ENCODE measurements around the gene EFL1. TPM values are rescaled to one million over a fixed set of nuclear protein-coding genes. Genes with fewer than 3 reads are reported as not detected.

The EFL1 gene
- total RNA-seq, 4 donors from 2014 or later = 12.9 to 25.1 (median 15.2) TPM

DNA sequence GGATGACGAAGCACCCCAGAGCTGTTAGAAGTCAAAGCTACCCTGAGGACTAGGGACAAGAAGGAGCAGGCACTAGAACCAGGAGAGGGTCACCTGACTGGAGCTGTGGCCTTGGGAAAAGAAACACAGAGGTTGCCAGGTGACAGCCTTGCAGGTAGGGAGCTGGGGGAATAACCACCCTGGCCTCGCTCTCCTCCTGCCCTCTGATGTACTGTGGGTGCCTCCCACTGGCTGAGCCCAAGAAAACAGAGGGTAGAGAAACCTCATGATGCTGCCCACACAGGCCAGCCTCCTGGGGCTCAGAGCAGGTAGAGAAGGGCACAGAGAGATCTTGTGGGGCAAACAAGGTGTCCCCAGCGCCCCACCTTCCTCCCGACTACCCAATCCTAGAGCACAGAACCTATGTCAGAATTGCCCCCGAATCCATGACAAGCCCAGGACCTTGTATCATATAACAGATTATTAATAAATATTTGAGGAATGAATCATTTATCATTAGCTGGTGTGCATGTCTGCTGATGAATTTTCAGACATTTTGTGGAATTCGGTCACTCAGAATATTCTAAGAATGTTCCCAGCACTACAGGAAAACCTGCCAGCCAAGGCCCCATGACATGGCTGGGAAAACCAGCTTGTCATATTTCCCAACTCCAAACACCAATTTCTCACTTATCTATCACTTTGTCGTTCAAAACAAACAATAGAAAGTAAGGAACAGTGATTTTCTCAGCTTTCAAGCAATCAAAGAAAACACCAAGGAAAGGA is 156.9 kb downstream of the EFL1 start:
- Histone ChIP-seq H3K36me3 (no peaks in the 10 kb centered on the region), H3K4me3 (no peak overlapping the region), H3K9me3 (no peaks in the 10 kb centered on the region), H3K4me1 (no peaks in the 10 kb centered on the region), H3K27ac (no peak overlapping the region), H3K27me3 (no peaks in the 10 kb centered on the region)
- ATAC-seq (no peak), DNase-seq (no peak)
- in situ Hi-C loops (cut with MboI; ENCODE audit: low sequenced_read_pairs in 4 of 4) (no loop called here), intact Hi-C loops (cut with DNase I; ENCODE audit: low total_unique reads) (no loop called here)
- TF ChIP-seq, protein P1, sequence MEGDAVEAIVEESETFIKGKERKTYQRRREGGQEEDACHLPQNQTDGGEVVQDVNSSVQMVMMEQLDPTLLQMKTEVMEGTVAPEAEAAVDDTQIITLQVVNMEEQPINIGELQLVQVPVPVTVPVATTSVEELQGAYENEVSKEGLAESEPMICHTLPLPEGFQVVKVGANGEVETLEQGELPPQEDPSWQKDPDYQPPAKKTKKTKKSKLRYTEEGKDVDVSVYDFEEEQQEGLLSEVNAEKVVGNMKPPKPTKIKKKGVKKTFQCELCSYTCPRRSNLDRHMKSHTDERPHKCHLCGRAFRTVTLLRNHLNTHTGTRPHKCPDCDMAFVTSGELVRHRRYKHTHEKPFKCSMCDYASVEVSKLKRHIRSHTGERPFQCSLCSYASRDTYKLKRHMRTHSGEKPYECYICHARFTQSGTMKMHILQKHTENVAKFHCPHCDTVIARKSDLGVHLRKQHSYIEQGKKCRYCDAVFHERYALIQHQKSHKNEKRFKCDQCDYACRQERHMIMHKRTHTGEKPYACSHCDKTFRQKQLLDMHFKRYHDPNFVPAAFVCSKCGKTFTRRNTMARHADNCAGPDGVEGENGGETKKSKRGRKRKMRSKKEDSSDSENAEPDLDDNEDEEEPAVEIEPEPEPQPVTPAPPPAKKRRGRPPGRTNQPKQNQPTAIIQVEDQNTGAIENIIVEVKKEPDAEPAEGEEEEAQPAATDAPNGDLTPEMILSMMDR (IDR thresholded peaks at IDR 0.05 in 4 of 5, conservative IDR thresholded peaks at IDR 0.05 in 1 of 5) = no peak
- no peak for TF ChIP-seq POLR2A (IDR thresholded peaks at IDR 0.05)

DNA sequence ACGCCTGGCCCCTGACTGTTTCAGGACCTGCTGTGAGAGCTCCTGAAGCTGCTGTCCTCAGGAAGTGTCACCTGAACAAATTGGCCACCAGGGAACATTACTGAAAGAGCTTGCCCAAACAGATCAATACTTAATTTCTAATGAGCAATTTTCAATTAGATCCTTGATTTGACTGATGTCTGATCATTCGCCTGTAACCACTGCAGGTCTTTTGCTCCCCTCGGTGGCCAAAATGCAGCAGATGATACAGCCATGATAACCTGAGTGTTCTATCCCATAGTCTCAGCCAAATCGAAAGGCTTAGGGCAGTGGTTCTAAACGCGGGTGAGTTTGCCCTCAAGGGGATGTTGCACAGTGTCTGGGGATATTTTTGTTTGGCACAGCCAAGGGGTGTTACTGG is 159.1 kb downstream of the EFL1 start:
- ATAC-seq = no peak

DNA sequence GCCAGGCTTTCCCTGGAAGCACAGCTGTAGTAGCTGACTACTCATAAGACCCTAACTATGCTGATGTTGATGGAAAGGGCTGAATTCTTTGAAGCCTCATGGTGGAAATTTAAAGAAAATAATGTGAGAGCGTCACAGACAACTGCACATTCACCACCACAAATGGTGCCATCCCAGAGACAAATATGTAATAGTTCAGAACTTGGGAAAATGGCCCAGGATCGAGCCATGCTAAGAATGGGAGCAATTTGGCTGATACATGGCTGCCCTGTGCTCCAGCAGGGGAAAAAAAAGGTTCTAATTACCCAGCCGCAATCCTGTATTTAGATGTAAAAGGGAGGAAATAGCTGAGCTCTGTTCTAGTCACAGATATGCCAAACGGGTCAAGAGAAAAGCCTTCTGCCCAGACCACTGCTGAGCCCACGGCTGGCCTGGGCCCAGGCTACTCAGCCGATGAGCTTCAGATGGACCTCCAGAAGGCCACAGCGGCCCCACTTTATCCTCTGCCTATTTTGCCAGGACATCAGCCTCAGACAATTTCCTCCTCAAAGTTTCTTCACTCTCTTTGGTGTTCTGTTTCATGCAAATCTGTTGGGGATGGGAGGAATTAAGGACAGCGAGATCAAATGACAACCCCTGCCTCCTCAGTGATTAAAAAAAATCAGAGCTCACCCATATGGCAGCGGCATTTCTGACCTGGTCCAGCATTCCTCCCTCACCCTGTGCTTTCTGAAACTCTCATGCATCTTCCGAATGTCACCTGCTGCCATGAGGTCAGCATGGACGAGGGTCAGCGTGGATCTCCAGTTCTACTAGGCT is 162.2 kb downstream of the EFL1 start:
- TF ChIP-seq POLR2A (IDR thresholded peaks at IDR 0.05) = no peak
- TF ChIP-seq, protein P1 (IDR thresholded peaks at IDR 0.05 in 4 of 5, conservative IDR thresholded peaks at IDR 0.05 in 1 of 5) = no peak
- in situ Hi-C loops (cut with MboI; ENCODE audit: low sequenced_read_pairs in 4 of 4) (no loop called here), intact Hi-C loops (cut with DNase I; ENCODE audit: low total_unique reads) (no loop called here)
- Histone ChIP-seq H3K27me3 (no peaks in the 10 kb centered on the region), H3K27ac (no peak overlapping the region), H3K4me1 (peaks cover 0 to 6% of the 10 kb centered on the region in 2 donors), H3K36me3 (no peaks in the 10 kb centered on the region), H3K9me3 (no peaks in the 10 kb centered on the region), H3K4me3 (no peak overlapping the region)
- DNase-seq = no peak
- ATAC-seq = peak; percentile 21 to 56

More for the DNA sequence above, 159.1 kb downstream of the EFL1 start:
- H3K9me3 ChIP-seq = no peaks in the 10 kb centered on the region
- no peaks in the 10 kb centered on the region for H3K27me3 ChIP-seq
- DNase-seq = no peak
- intact Hi-C loops (cut with DNase I; ENCODE audit: low total_unique reads) = no loop called here
- peaks cover 0 to 6% of the 10 kb centered on the region in 2 donors for H3K4me1 ChIP-seq
- no peak overlapping the region for H3K4me3 ChIP-seq
- in situ Hi-C loops (cut with MboI; ENCODE audit: low sequenced_read_pairs in 4 of 4) = no loop called here
- H3K36me3 ChIP-seq = no peaks in the 10 kb centered on the region
- TF ChIP-seq POLR2A (IDR thresholded peaks at IDR 0.05) = no peak
- TF ChIP-seq, protein P1 (IDR thresholded peaks at IDR 0.05 in 4 of 5, conservative IDR thresholded peaks at IDR 0.05 in 1 of 5) = no peak
- no peak overlapping the region for H3K27ac ChIP-seq

DNA sequence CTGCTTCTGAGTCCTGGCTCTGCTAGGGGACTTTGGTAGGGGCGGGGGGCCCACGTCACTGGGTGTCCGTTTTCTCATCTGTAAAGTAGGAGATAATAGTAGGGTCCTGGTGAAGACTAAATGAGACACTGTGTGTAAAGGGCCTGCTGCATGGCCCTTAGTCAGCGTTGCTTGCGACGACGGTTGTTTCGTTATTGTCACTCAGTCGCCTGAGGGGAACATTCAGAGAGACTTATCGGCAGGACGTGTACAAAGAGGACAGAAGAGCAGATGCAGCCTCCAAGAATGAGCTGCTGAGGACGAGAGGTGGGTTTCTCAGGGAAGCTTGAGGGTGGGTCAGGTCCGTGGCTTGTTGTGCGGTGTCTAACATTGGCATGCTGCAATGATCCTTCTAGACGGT is 163.9 kb downstream of the EFL1 start:
- Histone ChIP-seq H3K4me1 (peaks cover 0 to 6% of the 10 kb centered on the region in 2 donors), H3K27ac (no peak overlapping the region), H3K36me3 (no peaks in the 10 kb centered on the region), H3K9me3 (no peaks in the 10 kb centered on the region), H3K4me3 (no peak overlapping the region), H3K27me3 (no peaks in the 10 kb centered on the region)
- DNase-seq = no peak
- in situ Hi-C loops (cut with MboI; ENCODE audit: low sequenced_read_pairs in 4 of 4) (no loop called here), intact Hi-C loops (cut with DNase I; ENCODE audit: low total_unique reads) (no loop called here)
- TF ChIP-seq, protein P1 (IDR thresholded peaks at IDR 0.05 in 4 of 5, conservative IDR thresholded peaks at IDR 0.05 in 1 of 5) = no peak
- no peak for TF ChIP-seq POLR2A (IDR thresholded peaks at IDR 0.05)
- ATAC-seq = no peak

All from gastrocnemius medialis (tissue), 4 donors.